HCEC 1CT (cell line): ENCODE data around the gene C9orf152.
"Not testable (repeated sequence)": the region's sequence is repeated elsewhere in the genome, so short reads cannot be mapped to it uniquely, and the experiment has no call there.

Experiments used
- DNase-seq: peaks from one replicate; pipeline ENCODE4 v3.0.0-alpha.2; 2017

Gene C9orf152

DNA sequence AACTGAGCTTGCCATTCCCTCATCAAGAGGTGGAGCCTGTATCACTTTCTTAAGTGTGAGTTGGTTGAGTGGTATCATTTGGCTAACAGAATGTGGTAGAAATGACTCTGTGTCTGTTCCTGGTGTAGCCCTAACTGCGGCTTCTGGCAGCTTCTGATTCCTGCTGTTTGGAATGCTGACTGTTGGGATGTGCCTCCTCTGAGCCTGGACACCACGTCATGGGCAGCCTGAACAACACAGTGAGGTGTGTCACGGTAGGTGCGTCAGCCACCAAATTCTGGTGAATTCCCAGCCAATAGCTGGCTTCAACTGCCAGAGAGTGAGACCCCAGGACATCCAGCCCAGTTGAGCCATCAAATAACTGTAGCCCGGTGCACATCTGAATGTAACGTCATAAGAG, 6.1 kb upstream of the C9orf152 start:
- DNase-seq, result no peak

DNA sequence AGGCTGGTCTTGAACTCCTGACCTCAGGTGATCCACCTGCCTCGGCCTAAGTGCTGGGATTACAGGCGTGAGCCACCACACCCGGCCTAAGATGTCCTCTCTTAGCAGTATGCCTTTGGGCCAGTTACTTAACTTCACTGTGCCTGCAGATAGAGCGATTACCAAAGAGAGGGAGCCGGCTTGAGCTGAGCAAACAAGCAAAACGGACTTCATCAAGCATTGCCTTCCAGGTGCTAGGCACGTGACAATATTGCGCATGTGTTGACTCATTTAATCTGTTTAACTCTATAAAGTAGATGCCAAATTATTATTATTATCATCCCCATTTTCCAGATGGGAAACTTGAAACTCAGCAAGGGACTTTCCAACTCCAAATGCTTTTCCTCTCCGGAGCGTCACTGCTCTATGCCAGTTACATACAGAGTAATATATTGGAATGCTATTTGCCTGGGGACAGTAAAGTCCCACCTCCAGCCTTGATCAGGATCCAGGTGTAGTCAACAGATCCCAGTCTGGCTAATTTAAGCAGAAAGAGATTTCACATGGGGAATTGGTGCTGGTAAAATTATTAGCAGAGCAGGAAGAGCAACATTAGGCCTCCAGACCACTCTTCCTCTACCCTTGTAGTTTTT, 5.6 kb upstream of the C9orf152 start:
- DNase-seq, result no peak

GRCh38 chr9:110207071-110207641, 803 bp downstream of the C9orf152 start:
- no peak for DNase-seq

GRCh38 chr9:110206389-110206788, 1.6 kb downstream of the C9orf152 start:
- DNase-seq, result no peak

DNA sequence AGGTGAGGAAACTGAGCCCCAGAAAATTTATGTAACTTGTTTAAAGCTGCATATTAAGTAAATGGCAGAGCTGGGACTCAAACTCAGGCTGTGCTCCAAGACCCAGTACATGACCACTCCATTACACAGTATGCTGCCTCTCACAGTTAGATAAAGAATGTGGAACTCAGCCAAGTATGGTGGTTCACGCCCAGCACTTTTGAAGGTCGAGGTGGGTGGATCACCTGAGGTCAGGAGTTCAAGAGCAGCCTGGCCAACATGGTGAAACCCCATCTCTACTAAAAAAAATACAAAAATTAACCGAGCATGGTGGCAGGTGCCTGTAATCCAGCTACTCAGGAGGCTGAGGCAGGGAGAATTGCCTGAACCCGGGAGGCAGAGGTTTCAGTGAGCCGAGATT, 2.3 kb downstream of the C9orf152 start:
- not testable (repeated sequence) for DNase-seq

GRCh38 chr9:110202232-110202631, 5.7 kb downstream of the C9orf152 start:
- no peak for DNase-seq

GRCh38 chr9:110199643-110200042, 8.3 kb downstream of the C9orf152 start:
- no peak for DNase-seq

- DNase-seq, result no peak
These were observed 9.6 kb downstream of the C9orf152 start for GRCh38 chr9:110198357-110198756.

- peak; percentile 15 for DNase-seq
These were observed 10.4 kb downstream of the C9orf152 start for GRCh38 chr9:110197330-110198187.

- DNase-seq, result not testable (repeated sequence)
These were observed 11.9 kb downstream of the C9orf152 start for GRCh38 chr9:110196084-110196499.

DNA sequence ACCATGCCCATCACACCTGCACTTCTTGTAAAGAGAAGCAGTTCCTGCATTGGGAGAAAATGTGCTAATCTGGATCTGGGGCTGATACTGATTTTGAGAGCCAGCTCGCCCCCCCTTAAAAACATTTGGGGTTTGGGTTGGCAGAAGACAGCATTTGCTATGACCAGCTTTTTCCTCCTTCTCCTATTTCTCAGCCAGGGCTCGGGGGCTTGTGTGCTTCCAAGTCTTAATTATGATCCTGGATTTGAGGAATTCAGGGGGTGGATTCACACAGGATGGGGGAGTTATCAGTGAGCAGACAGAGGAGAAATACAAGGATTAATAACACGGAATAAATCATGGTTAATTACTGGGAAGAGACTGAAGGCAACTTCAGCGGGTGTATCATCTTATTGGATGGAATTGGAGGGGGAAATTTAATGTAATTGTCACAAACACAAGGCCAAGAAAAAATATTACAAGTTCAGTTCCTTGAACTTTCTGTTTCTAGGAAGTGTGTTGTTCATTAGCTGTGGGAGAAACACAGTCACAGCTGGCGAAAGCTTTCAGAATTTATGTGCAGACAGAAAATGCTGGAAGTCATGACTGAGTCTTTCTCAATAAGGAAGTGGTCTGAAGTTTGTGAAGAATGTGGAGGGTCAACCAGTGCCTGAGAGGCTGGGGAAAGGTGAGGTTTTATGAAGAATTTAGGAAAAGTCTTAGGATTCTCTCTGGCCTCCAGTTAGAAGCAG, 15.3 kb downstream of the C9orf152 start:
- peak; percentile 55 for DNase-seq

- no peak for DNase-seq
These were observed 16.3 kb downstream of the C9orf152 start for GRCh38 chr9:110191615-110192014.

GRCh38 chr9:110189559-110190320, 18.2 kb downstream of the C9orf152 start:
- DNase-seq, result no peak

- no peak for DNase-seq
These were observed 19.0 kb downstream of the C9orf152 start for GRCh38 chr9:110188991-110189390.

- no peak for DNase-seq
These were observed 19.9 kb downstream of the C9orf152 start for GRCh38 chr9:110188101-110188500.

GRCh38 chr9:110187126-110187525, 20.8 kb downstream of the C9orf152 start:
- DNase-seq, result no peak

GRCh38 chr9:110186254-110186653, 21.7 kb downstream of the C9orf152 start:
- no peak for DNase-seq

- DNase-seq, result no peak
These were observed 22.2 kb downstream of the C9orf152 start for GRCh38 chr9:110185806-110186205.

DNA sequence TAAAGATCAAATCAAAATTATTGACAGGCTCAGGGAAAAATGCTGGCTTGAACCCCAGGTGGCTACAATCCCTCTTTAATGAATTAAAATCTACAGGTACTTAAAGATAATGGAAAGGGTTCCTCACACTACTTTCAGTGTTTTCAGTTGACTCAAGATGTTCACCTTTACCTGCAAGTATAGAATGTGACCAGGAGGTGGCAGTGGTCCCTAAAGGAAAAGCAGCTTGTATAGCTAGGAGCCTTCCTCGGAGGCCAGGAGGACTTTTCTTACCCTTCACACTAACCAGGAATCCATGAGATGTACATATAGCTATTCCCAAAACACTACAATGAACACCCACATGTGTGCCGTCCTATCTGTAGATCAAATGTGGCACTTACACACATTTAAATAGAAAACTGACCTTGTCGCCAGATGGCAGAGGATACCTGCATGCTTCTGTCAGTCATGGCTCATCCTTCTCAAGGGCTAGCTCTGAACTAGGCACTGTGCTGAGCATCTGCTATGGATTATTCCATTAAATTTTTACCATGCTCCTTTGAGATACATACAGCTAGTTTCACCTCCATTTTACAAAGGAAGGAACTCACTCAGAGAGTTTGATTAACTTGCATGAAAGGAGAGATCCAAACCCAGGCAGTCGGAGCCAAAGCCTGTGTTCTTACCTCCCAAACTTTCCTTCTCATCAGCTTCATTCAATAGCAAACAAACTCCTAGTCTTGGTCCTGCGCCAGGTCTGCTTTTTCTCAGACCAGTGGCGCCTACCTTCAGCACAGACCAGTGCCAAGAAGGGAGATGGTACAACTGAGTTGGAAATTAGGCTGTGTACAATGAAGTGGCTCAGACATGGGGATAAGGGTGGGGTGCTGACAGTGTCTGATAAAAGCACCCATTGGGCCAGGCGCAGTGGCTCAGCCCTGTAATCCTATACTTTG, 24.5 kb downstream of the C9orf152 start:
- peak; percentile 59 for DNase-seq

- DNase-seq, result peak; percentile 62
These were observed 27.2 kb downstream of the C9orf152 start for GRCh38 chr9:110180511-110181434.
